H1 (cell line): ENCODE results near the gene NME9. TPM values are rescaled to one million over a fixed set of nuclear protein-coding genes. Genes with fewer than 3 reads are reported as not detected.

Source experiments
- POLR2AphosphoS5 ChIP-seq: IDR thresholded peaks from 2 replicates; pipeline ENCODE4 v1.6.1; 2011; ENCODE audit warnings: low read depth, low read length
- polyA plus RNA-seq, 7 experiments: library from polyadenylated mRNA; depleted of rRNA in 3 of 7; stranded (reverse) in 5 of 7; unstranded in 2 of 7; fragments of >200 nt in 5 of 7; fragments of 200-250 nt in 2 of 7; gene quantifications; 1 replicate in 5 of 7; 2 replicates in 1 of 7; 4 replicates in 1 of 7; pipeline versions ENCODE4 v1.2.1 to v1.2.3, GENCODE V29; 2011 to 2013; ENCODE audit warnings: missing spikeins in 2 of 7, mixed read lengths in 2 of 7
- total RNA-seq: library from RNA; stranded (reverse); fragmentation: NEBNext Ultra II Directional; extraction: Animal tissue kit (Norgen Biotek cat#: 25700); gene quantifications from 2 replicates; pipeline ENCODE4 v1.2.1, GENCODE V29; 2021
- TF ChIP-seq, protein P1 (sequence below), 3 experiments: IDR thresholded peaks; 1 replicate in 2 of 3; 2 replicates in 1 of 3; pipeline versions ENCODE4 v1.5.1 to v1.6.1; 2011; ENCODE audit warnings: low read length in 3 of 3, mild to moderate bottlenecking in 3 of 3, inconsistent platforms in 2 of 3, low read depth in 1 of 3, moderate library complexity in 1 of 3; ENCODE audit not compliant: insufficient read depth in 1 of 3; ENCODE audit errors: control extremely low read depth in 1 of 3

The NME9 gene
- total and polyA plus RNA-seq, 2 of the 8 experiments (the other 6 are each of a cell fraction or from before 2014, with no cell fraction given), result 0.11 TPM; not detected in 1

DNA sequence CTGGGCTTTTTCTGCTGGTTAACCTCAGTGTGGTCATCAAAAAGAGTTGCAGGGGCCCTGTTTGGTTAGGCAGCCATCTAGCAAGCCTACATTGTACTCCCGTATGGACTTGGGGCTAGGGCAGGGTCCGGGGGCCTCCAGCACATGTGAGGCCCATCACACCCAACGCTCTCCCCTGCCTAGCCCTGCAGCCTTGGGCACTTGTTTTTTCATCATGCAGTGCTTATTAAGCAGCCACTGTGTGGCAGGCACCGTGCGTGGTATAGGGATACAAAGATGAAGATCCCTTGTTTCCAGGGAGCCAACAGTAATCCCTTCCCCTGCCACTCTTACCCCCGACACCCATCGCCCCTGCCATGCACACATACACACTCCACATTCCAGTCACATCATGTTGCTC lies 32.9 kb upstream of the NME9 start (continued):
- TF ChIP-seq POLR2AphosphoS5, result no peak
- TF ChIP-seq, protein P1, sequence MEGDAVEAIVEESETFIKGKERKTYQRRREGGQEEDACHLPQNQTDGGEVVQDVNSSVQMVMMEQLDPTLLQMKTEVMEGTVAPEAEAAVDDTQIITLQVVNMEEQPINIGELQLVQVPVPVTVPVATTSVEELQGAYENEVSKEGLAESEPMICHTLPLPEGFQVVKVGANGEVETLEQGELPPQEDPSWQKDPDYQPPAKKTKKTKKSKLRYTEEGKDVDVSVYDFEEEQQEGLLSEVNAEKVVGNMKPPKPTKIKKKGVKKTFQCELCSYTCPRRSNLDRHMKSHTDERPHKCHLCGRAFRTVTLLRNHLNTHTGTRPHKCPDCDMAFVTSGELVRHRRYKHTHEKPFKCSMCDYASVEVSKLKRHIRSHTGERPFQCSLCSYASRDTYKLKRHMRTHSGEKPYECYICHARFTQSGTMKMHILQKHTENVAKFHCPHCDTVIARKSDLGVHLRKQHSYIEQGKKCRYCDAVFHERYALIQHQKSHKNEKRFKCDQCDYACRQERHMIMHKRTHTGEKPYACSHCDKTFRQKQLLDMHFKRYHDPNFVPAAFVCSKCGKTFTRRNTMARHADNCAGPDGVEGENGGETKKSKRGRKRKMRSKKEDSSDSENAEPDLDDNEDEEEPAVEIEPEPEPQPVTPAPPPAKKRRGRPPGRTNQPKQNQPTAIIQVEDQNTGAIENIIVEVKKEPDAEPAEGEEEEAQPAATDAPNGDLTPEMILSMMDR (IDR thresholded peaks at IDR 0.05; ENCODE audit: control extremely low read depth in 1 of 3, insufficient read depth in 1 of 3, low read depth in 1 of 3, low read length in 3 of 3), result no peak
